NT2/D1 (cell line): ENCODE data around the gene ERC1.

Experiments
- YY1 ChIP-seq: IDR thresholded peaks from 2 replicates; pipeline ENCODE4 v1.6.1; 2011; ENCODE audit not compliant: insufficient read length, insufficient read depth
- ZNF274 ChIP-seq: IDR thresholded peaks from 2 replicates; pipeline ENCODE4 v1.6.1; 2011; ENCODE audit warnings: mild to moderate bottlenecking, low read depth, low read length

- TF ChIP-seq ZNF274 (no peak), YY1 (no peak)
These were observed 15.2 kb downstream of the ERC1 start for GRCh38 chr12:1006255-1006654.
